NCI-H2227 (cell line): Measurements from ENCODE around the gene LIPN.

Experiments used
- DNase-seq: peaks from one replicate; lab custom pipeline; 2025; ENCODE audit not compliant: unreplicated experiment; lab: John Stamatoyannopoulos, UW

Gene LIPN

DNA sequence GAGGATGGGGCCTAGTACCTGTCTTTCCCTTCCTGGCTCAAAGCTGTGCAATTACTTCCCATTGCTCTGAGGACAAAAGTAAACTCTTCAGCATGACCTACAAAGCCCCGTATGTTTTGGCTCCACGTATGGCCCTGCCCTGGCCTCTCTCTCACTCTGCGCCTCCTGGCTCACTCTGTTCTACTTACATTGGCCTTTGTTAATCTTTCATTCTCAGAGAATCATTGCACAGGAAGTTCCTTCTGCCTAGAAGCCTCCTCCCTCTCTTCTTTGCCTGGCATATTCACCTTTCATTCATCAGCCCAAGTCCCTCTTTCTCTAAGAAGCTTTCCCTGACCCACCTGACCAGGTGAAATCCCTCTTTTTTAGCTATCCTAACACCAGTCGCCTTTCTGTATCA, 66.6 kb downstream of the LIPN start:
- no peak for DNase-seq

DNA sequence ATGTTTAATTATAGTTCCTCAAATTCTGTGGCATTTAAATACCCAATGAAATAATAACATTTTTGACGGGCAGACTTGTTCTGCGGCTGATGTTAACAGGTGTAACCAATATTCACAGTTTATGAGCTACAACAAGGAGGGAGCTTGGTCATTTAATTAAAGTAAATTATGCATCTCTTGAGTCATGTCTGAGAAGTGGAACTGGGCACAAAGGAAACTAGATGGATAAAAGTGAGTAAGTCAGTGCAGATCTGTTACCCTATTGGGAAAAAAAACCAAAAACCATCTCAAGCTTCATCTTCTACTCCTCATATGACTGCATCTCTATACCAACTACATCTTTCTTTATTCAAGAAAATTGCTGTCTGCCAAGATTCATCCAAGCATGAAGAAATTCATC, 67.9 kb downstream of the LIPN start:
- no peak for DNase-seq

DNA sequence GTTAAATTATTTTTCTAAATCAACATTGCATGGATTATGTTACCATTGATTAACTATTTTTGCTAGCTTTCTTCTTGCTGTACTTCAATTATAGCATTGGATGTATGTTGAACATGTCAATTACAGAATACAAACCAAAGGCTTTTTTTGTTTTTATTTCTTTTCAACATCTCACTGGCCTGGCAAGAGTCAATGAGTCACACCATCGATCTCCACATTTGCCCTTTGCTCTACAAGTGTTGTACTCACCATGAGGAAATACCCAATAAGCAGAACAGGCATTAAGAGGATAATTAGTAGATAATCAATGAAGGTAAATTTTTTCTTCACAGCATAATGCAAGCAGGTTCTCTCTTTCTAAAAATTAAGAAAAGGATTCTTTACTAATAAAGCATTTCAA, 68.5 kb downstream of the LIPN start:
- DNase-seq, result no peak
